NCI-H146 (cell line): Measurements from ENCODE around the gene PTPN9.
A peak's percentile ranks its signal among the peaks of the same experiment; 100 is the strongest.
"Not testable (repeated sequence)": the region's sequence is repeated elsewhere in the genome, so short reads cannot be mapped to it uniquely, and the experiment has no call there.

Source experiments
- DNase-seq: peaks from one replicate; lab custom pipeline; 2025; lab: John Stamatoyannopoulos, UW

The PTPN9 gene

GRCh38 chr15:75452865-75453702 is 126.0 kb downstream of the PTPN9 start:
- peak; percentile 54 for DNase-seq

DNA sequence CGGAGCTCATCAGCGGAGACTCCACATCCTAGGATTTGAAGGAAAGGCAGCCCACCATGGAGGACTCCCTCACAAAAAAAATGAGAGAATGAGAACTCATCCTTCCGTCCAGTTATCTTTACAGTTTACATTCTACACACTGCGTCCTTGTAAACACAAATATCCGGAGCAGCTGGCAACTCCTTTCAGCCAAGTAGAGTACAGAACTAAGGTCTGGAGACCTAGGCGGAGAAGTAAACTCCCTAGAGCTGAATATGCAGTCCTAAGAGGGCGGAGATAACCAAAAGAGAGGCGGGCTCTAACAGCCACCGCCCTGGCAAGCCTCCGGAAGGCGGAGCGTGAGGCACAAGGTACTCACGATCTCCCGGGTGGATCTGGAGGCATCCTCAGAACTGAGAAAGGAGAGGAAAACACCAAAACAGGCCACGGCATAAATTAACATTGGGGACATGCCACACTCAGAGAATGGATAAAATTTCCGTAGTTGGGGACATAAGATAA is 126.7 kb downstream of the PTPN9 start:
- peak; percentile 75 for DNase-seq

DNA sequence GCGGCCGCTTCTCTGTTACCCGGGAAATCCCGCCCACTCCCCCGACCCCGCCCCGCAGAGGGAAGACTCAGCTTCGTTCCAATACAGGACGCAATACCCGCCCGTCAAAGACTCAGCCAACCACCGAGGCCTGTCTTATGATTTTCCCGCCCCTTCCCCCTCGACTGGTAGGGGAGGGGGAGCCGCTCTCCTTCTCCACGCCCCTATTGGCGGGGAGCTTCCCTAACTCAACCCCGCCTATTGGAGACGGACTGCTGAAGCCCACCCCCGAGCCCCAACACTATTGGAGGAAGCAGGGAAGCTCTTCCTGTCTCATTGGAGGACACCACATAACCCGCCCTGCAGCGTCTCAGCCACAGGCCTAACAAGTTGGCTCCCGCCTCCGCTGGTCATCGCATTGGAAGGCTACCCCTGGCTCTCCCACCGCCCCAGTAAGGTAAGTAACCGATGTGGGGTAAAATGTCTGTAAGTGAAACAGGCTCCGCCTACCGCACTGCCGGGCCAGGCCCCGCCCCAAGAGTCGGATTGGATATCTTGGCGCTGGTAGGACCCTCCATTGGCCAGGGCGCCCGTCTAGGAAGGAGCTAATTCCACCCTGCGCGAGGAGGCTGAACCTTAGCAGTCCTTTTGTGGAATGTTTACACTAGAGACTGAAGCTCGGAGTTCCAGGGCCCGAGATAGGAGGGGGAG is 127.3 kb downstream of the PTPN9 start, which contains the start of gene SIN3A:
Gene SIN3A (minus strand): TSS at position 17 of the 690 bp plus-strand sequence. CDS start 21,315 bp downstream, outside the sequence.
- peak; percentile 99 for DNase-seq

GRCh38 chr15:75451202-75451673 is 127.9 kb downstream of the PTPN9 start:
- no peak for DNase-seq

DNA sequence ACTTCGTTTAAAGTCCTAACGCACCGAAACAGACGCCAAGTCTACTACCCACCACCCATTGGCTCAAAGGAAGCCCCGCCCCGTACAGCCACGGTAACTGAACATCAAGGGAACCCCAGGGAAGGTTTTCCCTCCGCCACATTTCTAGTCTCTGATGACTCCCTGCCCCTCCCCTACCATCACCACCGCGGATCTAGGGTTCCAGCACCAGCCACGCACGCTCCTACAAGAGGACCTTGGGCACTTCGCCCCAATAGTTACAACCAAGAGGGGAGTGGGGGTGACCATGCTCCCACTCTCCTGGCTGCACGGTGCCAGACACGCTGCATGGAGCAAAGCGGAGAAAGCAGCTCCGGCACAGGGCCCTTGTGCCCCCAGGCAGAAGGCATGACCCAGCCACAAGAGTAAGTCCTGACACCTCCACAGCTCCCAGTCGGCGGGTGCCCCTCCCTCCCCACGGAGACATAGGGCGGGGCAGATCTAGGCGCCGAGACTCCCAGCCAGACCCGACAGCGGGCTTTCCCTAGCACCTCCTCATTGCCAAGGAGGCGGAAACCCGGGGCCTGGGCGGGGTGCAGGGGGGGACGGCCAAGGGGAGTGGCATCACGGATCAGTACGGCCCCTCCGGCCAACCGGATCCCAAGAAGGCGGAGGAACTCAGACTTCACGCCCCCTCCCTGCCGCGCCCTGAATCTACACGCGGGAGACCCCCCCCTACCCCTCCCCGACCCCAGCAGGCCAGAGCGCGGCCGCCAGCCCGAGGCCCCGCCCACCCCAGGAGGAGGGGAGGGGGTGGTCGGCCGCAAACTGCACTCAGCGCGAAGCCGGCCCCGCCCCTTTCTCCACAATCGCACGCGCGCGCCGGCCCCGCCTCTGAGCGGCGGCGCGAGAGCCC is 128.6 kb downstream of the PTPN9 start:
- DNase-seq: peak; percentile 96

GRCh38 chr15:75449585-75450306 is 129.4 kb downstream of the PTPN9 start:
- DNase-seq: no peak

- not testable (repeated sequence) for DNase-seq
Measured at GRCh38 chr15:75448171-75448570, 130.9 kb downstream of the PTPN9 start.

DNA sequence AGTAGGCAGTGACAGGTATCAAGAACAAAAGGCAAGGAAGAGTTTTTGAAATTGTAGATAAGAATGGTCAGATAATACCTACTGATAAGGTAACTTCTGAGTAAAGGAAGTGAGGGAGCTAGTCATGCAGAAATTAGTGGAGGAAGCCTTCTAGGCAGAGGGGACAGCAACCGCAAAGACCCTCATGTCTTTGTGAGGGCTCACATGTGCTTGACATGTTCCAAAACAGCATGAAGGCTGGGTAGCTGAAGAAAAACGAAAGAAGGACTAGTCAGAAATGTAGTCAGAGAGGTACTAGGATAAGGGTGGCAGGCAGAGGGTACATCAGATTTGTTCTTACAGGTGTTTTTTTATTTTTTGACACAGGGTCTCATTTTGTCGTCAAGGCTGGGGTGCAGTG is 133.0 kb downstream of the PTPN9 start:
- no peak for DNase-seq

DNA sequence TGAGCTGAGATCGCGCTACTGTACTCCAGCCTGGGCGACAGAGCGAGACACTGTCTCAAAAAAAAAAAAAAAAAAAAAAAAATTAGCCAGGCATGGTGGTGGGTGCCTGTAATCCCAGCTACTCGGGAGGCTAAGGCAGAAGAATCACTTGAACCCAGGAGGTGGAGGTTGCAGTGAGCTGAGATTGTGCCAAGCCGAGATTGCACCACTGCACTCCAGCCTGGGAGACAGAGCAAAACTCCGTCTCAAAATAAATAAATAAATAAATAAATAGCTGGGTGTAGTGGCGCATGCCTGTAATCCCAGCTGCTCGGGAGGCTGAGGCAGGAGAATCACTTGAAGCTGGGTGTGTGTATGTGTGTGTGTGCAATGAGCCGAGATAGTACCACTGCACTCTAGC is 133.8 kb downstream of the PTPN9 start:
- DNase-seq: not testable (repeated sequence)

- DNase-seq: not testable (repeated sequence)
Measured at GRCh38 chr15:75443972-75444453, 135.1 kb downstream of the PTPN9 start.

- no peak for DNase-seq
Measured at GRCh38 chr15:75437721-75438120, 141.4 kb downstream of the PTPN9 start.

GRCh38 chr15:75436881-75437280 is 142.2 kb downstream of the PTPN9 start:
- DNase-seq: no peak

DNA sequence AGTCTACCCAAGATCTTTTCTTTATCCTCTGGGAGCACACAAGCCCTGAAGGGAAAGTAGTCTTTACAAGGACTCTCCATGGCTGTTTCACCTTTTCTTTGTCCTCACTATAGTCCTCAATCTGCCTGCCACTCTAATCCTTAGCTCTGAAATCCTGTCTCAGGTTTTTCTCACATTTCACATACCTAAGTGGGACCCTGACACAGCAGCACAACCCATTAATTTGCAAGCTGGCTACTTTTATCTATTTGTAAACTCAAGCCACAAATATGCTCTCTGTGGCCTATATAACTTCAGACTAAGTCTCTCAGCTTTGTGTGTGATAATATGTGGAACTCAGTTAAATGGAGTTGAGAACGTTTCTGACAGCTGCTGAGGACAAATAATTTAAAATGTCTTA is 147.4 kb downstream of the PTPN9 start:
- DNase-seq: no peak

GRCh38 chr15:75431270-75431669 is 147.8 kb downstream of the PTPN9 start:
- no peak for DNase-seq

- DNase-seq: no peak
Measured at GRCh38 chr15:75430259-75430658, 148.9 kb downstream of the PTPN9 start.

- no peak for DNase-seq
Measured at GRCh38 chr15:75428152-75428551, 151.0 kb downstream of the PTPN9 start.

DNA sequence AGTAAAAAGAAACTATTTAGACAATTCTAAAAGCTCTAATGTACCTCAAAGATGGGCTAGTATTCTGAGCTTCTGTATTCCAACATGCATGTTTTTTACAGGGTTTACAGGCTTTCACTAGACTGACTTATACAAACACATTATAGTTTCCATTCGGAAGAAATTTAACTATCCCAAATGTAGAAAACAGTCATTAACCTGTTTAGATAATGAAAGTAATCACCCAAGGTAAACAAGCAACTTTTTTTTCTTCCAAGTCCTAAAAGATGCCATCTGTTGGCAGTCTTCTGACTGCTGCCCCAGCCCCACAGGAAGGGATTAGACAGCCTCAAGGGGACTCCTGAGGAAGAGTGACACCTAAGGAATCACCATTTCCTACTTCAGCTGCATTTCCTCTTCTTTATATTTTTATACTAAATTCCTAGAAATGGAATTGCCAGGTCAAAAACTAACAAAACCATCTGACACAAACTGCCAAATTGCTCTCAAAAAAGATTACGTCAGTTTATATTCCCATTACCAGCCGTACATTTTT is 153.1 kb downstream of the PTPN9 start:
- DNase-seq: no peak

DNA sequence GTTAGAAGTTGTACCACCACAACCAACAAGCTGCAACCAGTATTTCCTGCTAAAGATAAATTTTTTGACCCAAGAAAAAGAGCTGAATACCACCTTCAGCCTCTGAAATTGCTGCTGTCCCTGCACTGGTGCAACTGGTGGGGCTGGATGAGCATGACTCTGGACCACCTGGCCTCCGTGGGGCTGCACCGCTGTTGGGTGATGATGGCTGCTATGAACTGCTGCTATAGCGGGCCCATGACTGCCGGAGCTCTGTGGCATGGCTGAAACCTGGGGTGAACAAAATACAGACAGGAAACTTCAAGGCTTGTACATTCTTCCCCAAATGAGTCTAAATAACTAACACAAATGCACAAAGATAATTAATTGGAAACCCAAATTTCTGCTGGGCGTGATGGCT is 156.6 kb downstream of the PTPN9 start:
- DNase-seq: no peak

DNA sequence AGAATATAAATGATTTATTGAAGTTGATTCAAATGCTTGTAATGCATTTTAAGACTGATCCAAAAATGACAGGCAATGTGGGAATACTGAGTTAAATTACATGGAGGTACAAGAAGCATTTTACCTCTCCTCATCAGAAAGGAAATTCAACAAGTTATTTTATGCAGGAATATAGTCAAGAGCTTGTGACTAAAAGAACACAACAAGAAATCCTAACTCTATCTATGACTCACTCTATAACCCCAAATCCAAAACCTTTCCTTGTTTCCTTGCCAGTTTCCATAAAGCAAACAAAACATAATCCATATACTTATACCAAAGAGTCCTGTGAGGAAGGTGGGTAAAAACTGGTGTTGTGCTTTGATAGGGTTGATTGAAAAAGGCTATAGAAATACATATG is 158.4 kb downstream of the PTPN9 start:
- no peak for DNase-seq

DNA sequence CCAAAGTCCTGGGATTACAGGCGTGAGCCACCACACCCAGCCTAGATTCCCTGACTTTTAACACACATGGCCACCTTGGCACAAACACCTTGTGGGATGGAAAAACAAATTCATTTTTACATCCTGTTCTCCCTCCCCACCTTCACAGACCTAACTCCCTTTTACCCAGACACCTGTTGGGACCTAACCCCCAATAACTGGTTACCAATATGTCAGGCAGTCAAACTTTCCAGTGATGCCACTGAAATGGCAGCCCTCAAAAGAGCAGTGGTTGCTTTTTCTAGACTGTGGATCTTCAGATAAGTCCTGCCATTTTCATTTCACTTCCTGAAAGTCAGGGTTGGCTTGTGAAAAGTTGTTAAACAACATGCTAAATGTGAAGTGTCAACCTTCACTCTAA is 162.5 kb downstream of the PTPN9 start:
- DNase-seq: no peak
